EL (cell line): Measurements from ENCODE around the gene SYT8.

Source experiments
- DNase-seq: peaks from one replicate; pipeline ENCODE4 v3.0.0-alpha.2; 2016

Gene SYT8

DNA sequence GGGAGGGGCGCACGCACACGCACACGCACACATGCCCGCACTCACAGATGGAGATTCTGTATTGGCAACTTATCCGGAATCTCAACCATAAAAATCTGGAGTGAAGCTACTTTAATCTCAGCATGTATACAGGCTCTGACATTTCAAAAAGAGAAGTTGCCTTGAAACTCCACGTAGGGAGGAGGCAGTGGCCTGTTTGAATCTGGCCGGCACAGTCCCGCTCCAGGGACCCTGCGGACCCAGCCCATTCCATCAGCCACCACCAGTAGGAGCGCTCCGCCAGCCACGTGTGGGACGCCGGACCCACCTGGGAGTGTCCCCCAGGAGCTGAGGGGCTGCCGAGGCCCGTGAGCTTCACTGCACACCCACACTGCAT is 1.9 kb upstream of the SYT8 start:
- DNase-seq, result no peak

DNA sequence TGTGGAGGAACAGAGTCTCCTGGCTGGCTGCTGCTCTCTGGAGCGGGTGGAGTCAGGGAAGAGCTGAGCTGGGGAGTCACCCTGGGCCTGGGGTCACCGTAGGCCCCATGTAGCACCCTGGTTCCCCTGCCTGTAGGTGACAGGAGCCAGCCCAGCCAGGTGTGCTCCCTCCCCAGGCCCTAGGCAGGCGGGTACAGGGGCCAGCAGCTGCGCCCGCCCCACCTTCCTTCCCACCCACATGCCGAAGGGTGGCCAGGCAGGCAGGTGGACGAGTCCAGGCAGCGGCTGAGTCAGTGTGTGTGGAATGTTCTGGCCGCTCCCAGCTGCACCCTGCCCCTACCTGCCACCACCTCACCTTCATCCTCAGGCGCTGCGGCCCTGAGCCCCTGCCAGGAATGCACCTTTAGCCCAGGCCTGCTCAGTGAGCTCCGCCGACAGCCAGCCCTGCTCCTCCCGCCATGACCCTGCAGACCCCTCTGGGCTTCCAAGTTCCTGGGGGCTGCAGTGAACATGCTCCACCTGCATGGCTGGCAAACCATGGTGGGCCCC is 654 bp upstream of the SYT8 start:
- no peak for DNase-seq

GRCh38 chr11:1835671-1836010 is 851 bp downstream of the SYT8 start:
- no peak for DNase-seq

- DNase-seq, result no peak
These were observed 1.5 kb downstream of the SYT8 start for GRCh38 chr11:1836011-1836945.

- peak; percentile 55 for DNase-seq
These were observed 2.6 kb downstream of the SYT8 start for GRCh38 chr11:1837171-1838076.

DNA sequence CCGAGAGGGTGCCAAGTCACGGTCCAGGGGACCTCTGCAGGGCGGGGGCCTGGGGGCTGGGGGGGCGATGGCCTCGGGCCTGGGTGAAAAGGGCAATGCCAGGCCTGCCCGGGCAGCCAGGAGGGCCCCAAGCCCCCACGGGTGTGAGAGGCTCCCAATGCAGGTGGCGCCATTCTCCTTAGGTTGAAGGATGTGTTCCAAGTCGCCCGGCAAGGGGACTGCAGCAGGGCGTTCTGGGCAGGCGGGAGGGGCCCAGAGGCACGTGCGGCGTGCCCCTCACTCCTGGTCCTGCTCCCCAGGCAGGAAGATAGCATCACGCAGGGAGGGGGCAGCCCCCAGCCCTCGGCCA is 3.3 kb downstream of the SYT8 start:
- DNase-seq, result no peak

DNA sequence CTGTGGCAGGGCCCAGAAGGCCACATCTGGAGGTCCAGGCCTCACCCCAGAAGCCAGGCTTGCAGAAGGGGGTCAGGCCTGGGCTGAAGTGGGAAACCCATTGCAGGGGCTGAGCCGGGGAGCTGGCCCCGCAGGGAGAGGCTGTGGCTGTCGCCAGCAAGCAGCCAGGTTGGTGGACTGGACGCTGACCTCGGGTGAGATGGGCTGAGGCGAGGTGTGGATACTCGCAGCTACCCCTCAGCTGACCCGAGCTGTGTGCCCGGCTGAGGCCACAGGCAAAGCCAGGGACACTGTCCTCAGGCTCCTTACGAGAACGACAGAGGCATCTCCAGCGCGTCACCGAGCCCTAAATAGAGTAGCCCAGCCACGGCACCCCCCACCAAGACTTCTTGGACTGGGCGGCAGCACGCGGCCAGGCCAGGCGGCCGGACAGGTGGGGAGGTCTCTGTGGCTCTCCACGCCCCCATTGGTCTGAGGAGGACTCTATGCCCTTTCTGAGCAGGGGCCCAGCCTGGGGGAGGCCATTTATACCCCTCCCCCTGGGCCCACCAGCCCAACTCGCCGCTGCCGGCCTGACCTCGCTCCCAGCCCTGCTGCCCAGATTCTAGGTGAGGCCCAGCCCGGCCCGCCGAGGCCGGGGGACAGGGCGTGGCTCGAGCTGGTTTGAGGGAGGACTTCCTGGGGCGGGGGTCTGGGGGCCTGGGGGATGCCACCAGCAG is 3.8 kb downstream of the SYT8 start, which contains the start of gene TNNI2:
TSS of gene TNNI2 (plus strand) at position 556 of the 719 bp plus-strand sequence. CDS start 716 bp downstream, outside the sequence.
- no peak for DNase-seq

DNA sequence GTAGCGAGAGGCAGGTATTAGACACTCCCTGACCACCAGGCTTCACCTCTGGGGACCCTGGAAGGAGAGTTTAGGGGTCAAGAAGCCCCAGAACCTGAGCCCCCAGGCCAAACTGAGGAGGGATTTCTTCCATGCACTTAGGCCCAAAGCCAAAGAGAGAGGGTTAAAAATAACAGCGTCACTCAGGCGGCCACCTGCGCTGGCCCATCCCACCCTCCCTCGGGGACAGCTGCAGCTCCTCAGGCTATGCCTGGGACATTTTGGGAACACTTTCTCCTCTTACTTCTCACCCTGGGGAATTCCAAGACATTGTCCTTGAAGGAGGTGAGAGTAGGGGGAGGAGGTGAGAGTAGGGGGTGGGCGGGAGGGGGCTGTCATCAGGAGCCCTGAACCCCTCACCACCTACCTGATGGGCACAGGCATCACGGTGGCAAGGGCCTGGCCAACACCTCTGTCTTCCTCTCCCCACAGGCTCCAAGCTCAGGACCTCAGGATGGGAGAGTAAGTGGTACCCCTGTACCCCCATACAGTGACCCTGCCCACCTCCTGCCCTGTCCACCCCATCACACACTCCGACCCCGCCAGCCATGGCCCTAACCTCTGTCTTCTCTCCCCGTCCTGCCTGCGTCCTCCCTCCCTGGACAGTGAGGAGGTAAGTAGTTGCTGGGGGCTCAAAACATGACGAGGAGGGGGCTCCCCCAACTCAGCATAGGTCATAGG is 4.6 kb downstream of the SYT8 start:
- DNase-seq, result no peak

GRCh38 chr11:1839924-1840779 is 5.4 kb downstream of the SYT8 start:
- no peak for DNase-seq

GRCh38 chr11:1840780-1841480 is 6.1 kb downstream of the SYT8 start:
- DNase-seq, result no peak

- DNase-seq, result no peak
These were observed 6.8 kb downstream of the SYT8 start for GRCh38 chr11:1841511-1842148.

- no peak for DNase-seq
These were observed 7.6 kb downstream of the SYT8 start for GRCh38 chr11:1842149-1843097.

DNA sequence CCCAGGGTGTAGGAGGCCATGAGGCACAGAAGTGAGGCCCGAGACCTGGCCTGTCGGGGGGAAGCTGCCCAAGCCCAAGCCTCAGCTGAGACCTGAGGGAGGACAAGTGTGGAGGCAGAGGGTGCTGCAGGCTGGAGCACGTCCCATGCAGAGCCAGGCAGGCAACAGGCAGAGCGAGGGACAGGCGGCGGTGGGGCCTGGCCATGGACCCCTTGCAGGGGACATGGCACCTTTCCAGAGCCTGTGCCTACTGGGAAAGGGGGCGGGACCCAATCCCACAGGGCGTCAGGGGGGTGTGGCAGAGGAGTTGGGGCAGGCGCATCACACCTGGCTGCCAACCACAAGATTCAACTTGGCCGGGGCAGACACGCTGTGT is 8.3 kb downstream of the SYT8 start:
- DNase-seq, result no peak

- DNase-seq, result no peak
These were observed 9.0 kb downstream of the SYT8 start for GRCh38 chr11:1843796-1844195.

DNA sequence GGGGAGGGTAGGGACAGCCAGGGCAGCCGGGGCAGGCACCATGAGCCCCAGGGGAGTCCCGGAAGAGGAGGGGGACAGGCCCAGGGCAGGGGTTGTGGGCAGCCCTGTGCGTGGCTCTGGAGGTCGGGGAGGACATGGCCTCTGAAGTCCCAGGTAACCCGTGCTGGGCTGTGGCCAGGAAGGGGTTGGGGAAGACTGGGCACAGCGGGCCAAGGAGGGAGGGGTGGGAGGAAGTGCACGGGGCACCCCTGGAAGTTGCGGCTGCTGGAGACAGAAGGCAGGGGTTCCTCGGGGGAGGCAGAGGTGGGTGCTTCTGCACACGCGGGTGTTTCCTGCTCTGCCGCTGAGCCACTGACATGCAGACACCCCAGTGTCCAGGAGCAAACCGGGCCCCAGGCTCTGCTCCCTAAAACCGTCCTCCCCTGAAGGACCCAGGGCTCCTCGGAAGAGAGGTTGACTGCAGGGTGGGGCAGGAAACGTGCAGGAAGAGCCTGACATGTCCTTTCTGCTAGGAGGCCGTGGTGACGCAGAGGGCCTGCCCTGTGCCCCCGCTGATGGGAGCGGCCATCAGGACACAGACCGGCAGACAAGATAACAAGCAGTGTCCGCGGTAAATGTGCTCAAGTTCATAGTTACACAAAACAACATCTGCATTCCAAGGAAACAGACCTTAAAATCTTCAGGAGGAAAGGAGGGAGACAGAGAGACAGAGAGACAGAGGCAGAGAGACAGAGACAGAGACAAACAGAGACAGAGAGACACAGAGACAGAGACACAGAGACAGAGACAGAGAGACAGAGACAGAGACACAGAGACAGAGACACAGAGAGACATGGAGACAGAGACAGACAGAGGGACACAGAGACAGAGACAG is 9.7 kb downstream of the SYT8 start:
- no peak for DNase-seq

- no peak for DNase-seq
These were observed 10.3 kb downstream of the SYT8 start for GRCh38 chr11:1845095-1845429.

DNA sequence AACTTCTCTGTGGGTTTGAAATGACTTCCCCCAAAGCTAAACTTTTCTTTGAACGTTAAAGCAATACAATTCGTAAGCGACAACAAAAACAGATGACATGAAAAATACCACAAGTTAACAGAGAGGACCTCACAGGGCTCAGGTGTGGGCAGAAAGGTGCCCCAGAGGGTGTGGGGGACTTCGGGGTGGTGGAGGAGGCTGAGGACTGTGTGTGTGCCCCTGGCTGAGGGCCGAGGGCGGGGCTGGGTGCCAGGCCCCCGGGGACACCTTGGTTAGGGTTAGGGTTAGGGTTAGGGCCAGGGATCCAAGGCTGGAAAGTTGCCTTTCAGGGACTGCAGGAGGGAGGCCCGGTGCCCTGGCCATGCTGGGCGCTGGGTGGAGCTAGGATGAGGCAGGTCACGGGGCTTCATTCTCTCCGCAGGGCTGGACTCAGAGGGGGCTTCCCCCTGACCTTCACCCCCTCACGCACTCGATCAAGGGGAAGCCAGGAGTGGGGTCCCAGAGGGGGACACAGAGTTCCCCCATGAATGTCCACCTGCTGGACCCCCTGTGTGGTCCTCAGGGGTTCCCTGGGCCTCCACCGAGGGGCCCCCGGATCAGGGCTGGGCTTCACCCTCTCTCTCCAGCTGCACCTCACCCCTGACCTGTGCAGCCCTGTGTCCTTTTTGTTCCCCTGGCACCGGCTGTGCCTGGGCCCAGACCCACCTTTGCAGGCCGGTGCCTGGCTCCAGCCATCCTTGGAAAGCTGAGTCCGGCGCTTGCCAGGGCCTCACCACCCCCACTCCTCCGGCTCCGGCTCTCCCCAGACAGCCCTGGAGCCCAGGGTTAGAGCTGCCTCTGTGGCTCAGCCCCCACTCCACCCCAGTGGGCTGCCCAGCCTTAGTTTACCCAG is 11.0 kb downstream of the SYT8 start:
- no peak for DNase-seq
